Panc1 (cell line): ENCODE measurements around the gene AHCYL1. TPM values are rescaled to one million over a fixed set of nuclear protein-coding genes. Genes with fewer than 3 reads are reported as not detected.

Experiments used
- ATAC-seq: fragments of 200-7000 bp; cut with Tn5 transposase; 2 replicates; pipeline ENCODE4 v1.9.1; 2020; ENCODE audit warnings: mild to moderate bottlenecking, moderate library complexity
- BruUV-seq: library from RNA; stranded (reverse); fragments of 400-500 nt; replicated peaks from 2 replicates; lab custom pipeline; 2021; lab: Mats Ljungman, UMichigan
- CTCF ChIA-PET: fragments of 300-600 bp; sonication (Branson Sonifier 250); formaldehyde crosslinking; loops from one replicate; lab custom pipeline; 2022; ENCODE audit warnings: antibody characterized with exemption; lab: Charles Lee
- POLR2A ChIA-PET: fragments of 300-600 bp; sonication (Branson Sonifier 250); formaldehyde crosslinking; loops from one replicate; lab custom pipeline; 2022; ENCODE audit warnings: antibody characterized with exemption; lab: Charles Lee
- DNase-seq: peaks from one replicate; pipeline ENCODE4 v3.0.0-alpha.2; 2010; ENCODE audit warnings: low read depth, low spot score
- H3K27ac ChIP-seq: 2 replicates; pipeline ENCODE4 v1.5.1; 2011; ENCODE audit warnings: mild to moderate bottlenecking, low read length, inconsistent platforms
- H3K27me3 ChIP-seq: fragments of 200-500 bp; sonication (Bioruptor generic); 2 replicates; pipeline ENCODE4 v1.6.0; 2014; ENCODE audit warnings: low read length, inconsistent platforms; ENCODE audit not compliant: control insufficient read depth, insufficient read depth
- H3K36me3 ChIP-seq: fragments of 200-500 bp; sonication (Bioruptor generic); 2 replicates; pipeline ENCODE4 v1.5.1; 2014; ENCODE audit warnings: inconsistent platforms, mild to moderate bottlenecking, low read length, moderate library complexity; ENCODE audit not compliant: control insufficient read depth, insufficient read depth
- H3K4me1 ChIP-seq: 2 replicates; pipeline ENCODE4 v1.5.1; 2011; ENCODE audit warnings: inconsistent platforms, mild to moderate bottlenecking, low read length, moderate library complexity; ENCODE audit not compliant: control insufficient read depth, insufficient read depth
- H3K4me3 ChIP-seq, 2 experiments: 2 replicates each; pipeline ENCODE4 v1.5.1; 2011 to 2012; ENCODE audit warnings: low read depth in 2 of 2, low read length in 2 of 2, mild to moderate bottlenecking in 2 of 2, inconsistent platforms in 1 of 2, moderate library complexity in 1 of 2
- H3K9me3 ChIP-seq: fragments of 200-500 bp; sonication (Bioruptor generic); 2 replicates; pipeline ENCODE4 v1.5.1; 2014; ENCODE audit warnings: low read depth, mild to moderate bottlenecking, inconsistent platforms, low read length, moderate library complexity; ENCODE audit not compliant: control insufficient read depth, insufficient read depth
- POLR2AphosphoS5 ChIP-seq: IDR thresholded peaks from 2 replicates; pipeline ENCODE4 v1.6.1; 2012; ENCODE audit warnings: mild to moderate bottlenecking, low read depth, low read length, moderate library complexity
- SIN3A ChIP-seq: IDR thresholded peaks from 2 replicates; pipeline ENCODE4 v1.6.1; 2012; ENCODE audit warnings: low read depth, mild to moderate bottlenecking, low read length, moderate library complexity, borderline replicate concordance; ENCODE audit not compliant: insufficient read depth
- TCF7L2 ChIP-seq: IDR thresholded peaks from 2 replicates; pipeline ENCODE4 v1.6.1; 2011; ENCODE audit warnings: mild to moderate bottlenecking, low read depth, low read length, inconsistent platforms
- in situ Hi-C: cut with HindIII; loops from 2 replicates; pipeline ENCODE4 v1.10.0; 2016; ENCODE audit warnings: low sequenced_read_pairs, low pct_unique_long_range_greater_than_20kb
- intact Hi-C: fragments of 100-400 bp; cut with micrococcal nuclease; formaldehyde crosslinking; loops from one replicate; pipeline ENCODE4 v1.10.0; 2022; ENCODE audit not compliant: unreplicated experiment
- total RNA-seq: library from RNA; stranded (reverse); gene quantifications from one replicate; pipeline ENCODE4 v1.2.1, GENCODE V29; 2021; ENCODE audit not compliant: unreplicated experiment
- TF ChIP-seq, protein P1 (sequence below): fragments of 450-650 bp; IDR thresholded peaks from 2 replicates; pipeline ENCODE4 v1.5.1; 2017; ENCODE audit warnings: mild to moderate bottlenecking
- TF ChIP-seq, protein P2 (sequence below), 2 experiments: IDR thresholded peaks; 2 replicates each; pipeline ENCODE4 v1.6.1; 2011 to 2012; ENCODE audit warnings: low read depth in 2 of 2, control low read depth in 1 of 2, low read length in 1 of 2, mild to moderate bottlenecking in 1 of 2, moderate library complexity in 1 of 2; ENCODE audit not compliant: insufficient read depth in 1 of 2

Gene AHCYL1
- total RNA-seq, 1 experiment from 2014 or later, result 174 TPM

DNA sequence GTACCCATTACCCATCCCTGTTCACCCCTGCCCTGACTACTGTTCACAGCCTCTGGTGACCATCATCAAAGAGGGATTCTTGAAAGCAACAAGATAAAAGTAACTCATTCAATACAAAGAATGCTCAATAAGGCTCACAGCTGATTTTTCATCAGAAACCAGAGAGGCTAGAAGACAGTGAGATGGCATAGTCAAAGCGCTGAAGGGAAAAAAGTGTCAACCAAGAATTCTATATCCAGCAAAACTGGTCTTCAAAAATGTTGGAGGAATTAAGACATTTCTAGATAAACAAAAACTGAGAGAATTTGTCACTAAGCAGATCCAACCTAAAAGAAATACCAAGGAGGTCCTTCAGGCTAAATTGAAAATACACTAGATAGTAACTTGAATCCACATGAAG lies 46.8 kb upstream of the AHCYL1 start:
- peaks cover 18% of the 10 kb centered on the region for H3K4me1 ChIP-seq
- no peaks in the 10 kb centered on the region for H3K36me3 ChIP-seq
- intact Hi-C loops (no loop called here), in situ Hi-C loops (no loop called here)
- DNase-seq (no peak), ATAC-seq (no peak)
- TF ChIP-seq, protein P1, sequence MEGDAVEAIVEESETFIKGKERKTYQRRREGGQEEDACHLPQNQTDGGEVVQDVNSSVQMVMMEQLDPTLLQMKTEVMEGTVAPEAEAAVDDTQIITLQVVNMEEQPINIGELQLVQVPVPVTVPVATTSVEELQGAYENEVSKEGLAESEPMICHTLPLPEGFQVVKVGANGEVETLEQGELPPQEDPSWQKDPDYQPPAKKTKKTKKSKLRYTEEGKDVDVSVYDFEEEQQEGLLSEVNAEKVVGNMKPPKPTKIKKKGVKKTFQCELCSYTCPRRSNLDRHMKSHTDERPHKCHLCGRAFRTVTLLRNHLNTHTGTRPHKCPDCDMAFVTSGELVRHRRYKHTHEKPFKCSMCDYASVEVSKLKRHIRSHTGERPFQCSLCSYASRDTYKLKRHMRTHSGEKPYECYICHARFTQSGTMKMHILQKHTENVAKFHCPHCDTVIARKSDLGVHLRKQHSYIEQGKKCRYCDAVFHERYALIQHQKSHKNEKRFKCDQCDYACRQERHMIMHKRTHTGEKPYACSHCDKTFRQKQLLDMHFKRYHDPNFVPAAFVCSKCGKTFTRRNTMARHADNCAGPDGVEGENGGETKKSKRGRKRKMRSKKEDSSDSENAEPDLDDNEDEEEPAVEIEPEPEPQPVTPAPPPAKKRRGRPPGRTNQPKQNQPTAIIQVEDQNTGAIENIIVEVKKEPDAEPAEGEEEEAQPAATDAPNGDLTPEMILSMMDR, result no peak
- TF ChIP-seq, protein P2, sequence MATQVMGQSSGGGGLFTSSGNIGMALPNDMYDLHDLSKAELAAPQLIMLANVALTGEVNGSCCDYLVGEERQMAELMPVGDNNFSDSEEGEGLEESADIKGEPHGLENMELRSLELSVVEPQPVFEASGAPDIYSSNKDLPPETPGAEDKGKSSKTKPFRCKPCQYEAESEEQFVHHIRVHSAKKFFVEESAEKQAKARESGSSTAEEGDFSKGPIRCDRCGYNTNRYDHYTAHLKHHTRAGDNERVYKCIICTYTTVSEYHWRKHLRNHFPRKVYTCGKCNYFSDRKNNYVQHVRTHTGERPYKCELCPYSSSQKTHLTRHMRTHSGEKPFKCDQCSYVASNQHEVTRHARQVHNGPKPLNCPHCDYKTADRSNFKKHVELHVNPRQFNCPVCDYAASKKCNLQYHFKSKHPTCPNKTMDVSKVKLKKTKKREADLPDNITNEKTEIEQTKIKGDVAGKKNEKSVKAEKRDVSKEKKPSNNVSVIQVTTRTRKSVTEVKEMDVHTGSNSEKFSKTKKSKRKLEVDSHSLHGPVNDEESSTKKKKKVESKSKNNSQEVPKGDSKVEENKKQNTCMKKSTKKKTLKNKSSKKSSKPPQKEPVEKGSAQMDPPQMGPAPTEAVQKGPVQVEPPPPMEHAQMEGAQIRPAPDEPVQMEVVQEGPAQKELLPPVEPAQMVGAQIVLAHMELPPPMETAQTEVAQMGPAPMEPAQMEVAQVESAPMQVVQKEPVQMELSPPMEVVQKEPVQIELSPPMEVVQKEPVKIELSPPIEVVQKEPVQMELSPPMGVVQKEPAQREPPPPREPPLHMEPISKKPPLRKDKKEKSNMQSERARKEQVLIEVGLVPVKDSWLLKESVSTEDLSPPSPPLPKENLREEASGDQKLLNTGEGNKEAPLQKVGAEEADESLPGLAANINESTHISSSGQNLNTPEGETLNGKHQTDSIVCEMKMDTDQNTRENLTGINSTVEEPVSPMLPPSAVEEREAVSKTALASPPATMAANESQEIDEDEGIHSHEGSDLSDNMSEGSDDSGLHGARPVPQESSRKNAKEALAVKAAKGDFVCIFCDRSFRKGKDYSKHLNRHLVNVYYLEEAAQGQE (IDR thresholded peaks at IDR 0.05; ENCODE audit: insufficient read depth in 1 of 2, low read depth in 2 of 2, low read length in 1 of 2), result no peak
- TF ChIP-seq SIN3A (no peak), POLR2AphosphoS5 (no peak), TCF7L2 (no peak)
- ChIA-PET POLR2A (no interaction called here), CTCF (no interaction called here)
- H3K27ac ChIP-seq, result peak overlapping the region; percentile 57
- no TSS peak for BruUV-seq
- H3K9me3 ChIP-seq, result peaks cover 5% of the 10 kb centered on the region; the same call in 1 of the 2 replicates
- H3K27me3 ChIP-seq, result no peaks in the 10 kb centered on the region
- no peak overlapping the region for H3K4me3 ChIP-seq

- CTCF ChIA-PET, result no interaction called here
- ATAC-seq, result no peak
- intact Hi-C loops, result no loop called here
Measured at GRCh38 chr1:109938556-109938955, 46.0 kb upstream of the AHCYL1 start.

More at GRCh38 chr1:109938556-109938955, 46.0 kb upstream of the AHCYL1 start:
- TF ChIP-seq, protein P1, result no peak
- Histone ChIP-seq H3K36me3 (no peaks in the 10 kb centered on the region), H3K27me3 (no peaks in the 10 kb centered on the region), H3K27ac (peak overlapping the region; percentile 57; the same call in 1 of the 2 replicates), H3K9me3 (peaks cover 5% of the 10 kb centered on the region; the same call in 1 of the 2 replicates), H3K4me1 (peaks cover 16% of the 10 kb centered on the region), H3K4me3 (no peak overlapping the region)
- BruUV-seq, result no TSS peak
- POLR2A ChIA-PET, result no interaction called here
- no peak for DNase-seq
- in situ Hi-C loops, result no loop called here
